ENCODE measurements around the gene ESX1. TPM values are rescaled to one million over a fixed set of nuclear protein-coding genes. Genes with fewer than 3 reads are reported as not detected.

The ESX1 gene
- total and polyA plus RNA-seq, 2 of the 4 experiments (the other 2 are of a cell fraction), result not detected

- dilution Hi-C loops (cut with HindIII; ENCODE audit: low sequenced_read_pairs, unreplicated experiment) (no loop called here), intact Hi-C loops (cut with micrococcal nuclease) (no loop called here), in situ Hi-C loops (cut with MboI; ENCODE audit: low sequenced_read_pairs) (no loop called here)
- Histone ChIP-seq H3K4me1 (ENCODE audit: control insufficient read depth, insufficient read depth, low read length) (no peaks in the 10 kb centered on the region), H3K27ac (ENCODE audit: insufficient read depth, low read length) (no peak overlapping the region), H3K18ac (ENCODE audit: low read depth, low read length) (no peak overlapping the region), H2BK5ac (ENCODE audit: low read depth, low read length, poor library complexity, severe bottlenecking) (no peak overlapping the region), H2BK15ac (ENCODE audit: low read depth, low read length) (no peak overlapping the region), H3K4ac (ENCODE audit: low read depth, low read length) (no peak overlapping the region), H3K36me3 (ENCODE audit: control insufficient read depth, insufficient read depth, low read length) (no peaks in the 10 kb centered on the region), H2BK20ac (ENCODE audit: low read depth, low read length) (no peak overlapping the region), H3K9me1 (ENCODE audit: insufficient read depth, low read length) (no peaks in the 10 kb centered on the region), H2AK9ac (replicated peaks; ENCODE audit: low read depth, low read length, poor library complexity) (no peak overlapping the region), H2AFZ (replicated peaks; ENCODE audit: low read length, poor library complexity) (no peak overlapping the region), H3K79me1 (ENCODE audit: low read depth in 1 of 2, low read length in 2 of 2) (no peaks in the 10 kb centered on the region), H3K4me2 (ENCODE audit: low read depth, low read length) (no peak overlapping the region), H3K23ac (ENCODE audit: low read depth, low read length) (no peak overlapping the region), H3K9me3 (ENCODE audit: control insufficient read depth, insufficient read depth, low read length) (no peaks in the 10 kb centered on the region), H3K4me3 (ENCODE audit: insufficient read depth, low read depth, low read length) (no peak overlapping the region), H4K5ac (ENCODE audit: low read depth, low read length) (no peak overlapping the region), H2AK5ac (ENCODE audit: low read depth, low read length) (no peak overlapping the region), H2BK120ac (ENCODE audit: low read depth, low read length) (no peak overlapping the region), H3K56ac (ENCODE audit: extremely low read depth, insufficient read depth, low read length) (no peak overlapping the region), H4K91ac (ENCODE audit: insufficient read depth, low read depth, low read length) (no peak overlapping the region), H3K27me3 (ENCODE audit: control insufficient read depth, insufficient read depth, low read length) (peaks cover 25% of the 10 kb centered on the region), H3K14ac (replicated peaks; ENCODE audit: low read depth, low read length) (no peak overlapping the region), H3K9ac (ENCODE audit: low read depth, low read length) (no peak overlapping the region), H4K8ac (ENCODE audit: low read depth in 2 of 2, low read length in 2 of 2) (no peak overlapping the region), H4K20me1 (ENCODE audit: insufficient read depth, low read length) (no peaks in the 10 kb centered on the region)
- no TSS peak for BruUV-seq (replicated peaks)
- ChIA-PET POLR2A (ENCODE audit: unreplicated experiment) (no interaction called here), CTCF (no interaction called here)
- TF ChIP-seq RFX5 (IDR thresholded peaks at IDR 0.05; ENCODE audit: low read depth, low read length) (no peak), MAFK (IDR thresholded peaks at IDR 0.05; ENCODE audit: low read depth, low read length) (no peak), NFE2L2 (IDR thresholded peaks at IDR 0.05; ENCODE audit: low read depth, low read length) (no peak), CEBPB (IDR thresholded peaks at IDR 0.05; ENCODE audit: low read depth, low read length) (no peak), ELK1 (IDR thresholded peaks at IDR 0.05; ENCODE audit: borderline replicate concordance, low read depth, low read length) (no peak), BHLHE40 (IDR thresholded peaks at IDR 0.05; ENCODE audit: low read depth, low read length) (no peak), CTCF (conservative IDR thresholded peaks at IDR 0.05; ENCODE audit: low read depth, low read length) (no peak), MXI1 (IDR thresholded peaks at IDR 0.05; ENCODE audit: borderline replicate concordance, low read depth, low read length) (no peak), FOS (IDR thresholded peaks at IDR 0.05; ENCODE audit: low read depth, low read length) (no peak), USF2 (IDR thresholded peaks at IDR 0.05; ENCODE audit: low read depth, low read length) (no peak), MAZ (IDR thresholded peaks at IDR 0.05; ENCODE audit: borderline replicate concordance, low read depth, low read length) (no peak), CHD1 (IDR thresholded peaks at IDR 0.05; ENCODE audit: low read depth, low read length) (no peak), RAD21 (IDR thresholded peaks at IDR 0.05; ENCODE audit: low read length) (no peak), POLR2A (IDR thresholded peaks at IDR 0.05; ENCODE audit: low read depth, low read length) (no peak), SMC3 (IDR thresholded peaks at IDR 0.05; ENCODE audit: low read depth, low read length) (no peak), RCOR1 (IDR thresholded peaks at IDR 0.05; ENCODE audit: insufficient replicate concordance, low read length) (no peak)
- no peak for ATAC-seq (ENCODE audit: low read depth)
- 50% methylated on average over 2 of the region's 5 CpGs; no CpG with 5 or more reads in 1 of the 2 experiments for WGBS, 2 experiments (ENCODE audit: extremely low coverage in 2 of 2, insufficient read length in 1 of 2)
- no peak for DNase-seq
Measured at GRCh38 chrX:104288269-104288668, 33.5 kb upstream of the ESX1 start.

Data from IMR-90 (cell line).